Right hindlimb (tissue), 1 donor: ENCODE results near the gene CHRNA9.
"Not testable (repeated sequence)": the region's sequence is repeated elsewhere in the genome, so short reads cannot be mapped to it uniquely, and the experiment has no call there.

Source experiments
- DNase-seq: peaks from one replicate; pipeline ENCODE4 v3.0.0-alpha.2; 2018

Gene CHRNA9

DNA sequence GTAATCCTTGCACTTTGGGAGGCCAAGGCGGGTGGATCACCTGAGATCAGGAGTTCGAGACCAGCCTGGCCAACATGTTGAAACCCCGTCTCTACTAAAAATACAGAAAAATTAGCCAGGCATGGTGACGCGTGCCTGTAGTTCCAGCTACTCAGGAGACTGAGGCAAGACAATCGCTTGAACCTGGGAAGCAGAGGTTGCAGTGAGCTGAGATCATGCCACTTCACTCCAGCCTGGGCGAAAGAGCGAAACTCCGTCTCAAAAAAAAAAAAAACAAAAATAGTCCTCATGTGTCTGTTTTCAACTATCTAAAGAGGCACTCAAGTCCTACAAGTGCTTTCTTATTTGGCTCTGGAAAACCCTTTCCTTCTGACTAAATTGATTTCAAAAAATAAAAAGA is 57.1 kb downstream of the CHRNA9 start:
- DNase-seq, result not testable (repeated sequence)

DNA sequence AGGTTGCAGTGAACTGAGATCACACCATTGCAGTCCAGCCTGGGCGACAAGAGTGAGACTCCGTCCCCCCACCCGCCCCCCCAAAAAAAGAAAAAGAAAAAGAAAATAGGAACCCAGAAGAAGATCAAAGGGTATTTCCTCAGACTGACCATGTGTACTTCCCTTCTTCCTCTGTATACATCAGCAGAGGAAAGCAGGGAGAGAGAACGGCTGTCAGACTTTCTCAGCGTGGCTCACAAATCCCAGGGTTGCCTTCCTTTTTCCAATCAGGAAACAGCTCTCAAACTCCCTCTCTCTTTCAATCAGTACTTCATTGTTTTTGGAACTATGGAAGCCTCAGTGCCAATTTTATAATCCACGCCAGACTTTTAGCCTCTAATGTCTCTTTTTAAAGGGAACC is 59.1 kb downstream of the CHRNA9 start:
- no peak for DNase-seq

DNA sequence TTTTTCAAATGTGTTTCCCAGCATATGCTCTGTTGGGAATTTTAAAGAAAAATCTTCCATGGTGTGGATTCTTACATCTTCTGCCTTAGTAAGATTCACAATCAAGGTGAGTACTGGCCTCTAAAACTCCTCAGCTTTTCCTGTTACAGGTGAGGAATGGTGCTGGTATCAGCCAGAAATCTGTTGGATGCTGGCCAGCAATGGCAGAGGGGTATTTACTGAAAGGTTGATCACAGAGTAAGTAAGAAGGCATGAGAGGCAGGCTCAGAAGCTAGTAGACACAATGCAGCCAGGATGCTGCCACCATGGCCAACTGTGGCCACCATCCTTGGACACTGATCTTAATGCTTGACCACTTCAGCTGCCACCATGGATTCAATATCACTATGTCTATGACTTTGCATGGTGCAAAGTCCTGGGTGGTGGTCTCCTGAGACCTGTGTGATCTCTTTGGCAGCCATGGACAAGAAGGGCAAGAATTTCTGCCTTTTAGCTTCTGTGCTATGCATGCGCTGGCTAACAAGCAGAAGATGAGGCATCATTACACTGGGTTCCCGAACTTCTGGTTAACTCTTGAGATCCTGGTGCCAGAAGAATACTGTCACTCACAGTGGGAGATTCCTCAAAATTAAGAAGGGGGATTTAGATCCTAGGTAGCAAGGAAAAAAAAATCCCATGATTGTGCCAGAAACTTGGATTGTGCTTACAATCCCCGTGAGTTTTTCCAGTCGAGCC is 60.2 kb downstream of the CHRNA9 start:
- DNase-seq, result no peak

DNA sequence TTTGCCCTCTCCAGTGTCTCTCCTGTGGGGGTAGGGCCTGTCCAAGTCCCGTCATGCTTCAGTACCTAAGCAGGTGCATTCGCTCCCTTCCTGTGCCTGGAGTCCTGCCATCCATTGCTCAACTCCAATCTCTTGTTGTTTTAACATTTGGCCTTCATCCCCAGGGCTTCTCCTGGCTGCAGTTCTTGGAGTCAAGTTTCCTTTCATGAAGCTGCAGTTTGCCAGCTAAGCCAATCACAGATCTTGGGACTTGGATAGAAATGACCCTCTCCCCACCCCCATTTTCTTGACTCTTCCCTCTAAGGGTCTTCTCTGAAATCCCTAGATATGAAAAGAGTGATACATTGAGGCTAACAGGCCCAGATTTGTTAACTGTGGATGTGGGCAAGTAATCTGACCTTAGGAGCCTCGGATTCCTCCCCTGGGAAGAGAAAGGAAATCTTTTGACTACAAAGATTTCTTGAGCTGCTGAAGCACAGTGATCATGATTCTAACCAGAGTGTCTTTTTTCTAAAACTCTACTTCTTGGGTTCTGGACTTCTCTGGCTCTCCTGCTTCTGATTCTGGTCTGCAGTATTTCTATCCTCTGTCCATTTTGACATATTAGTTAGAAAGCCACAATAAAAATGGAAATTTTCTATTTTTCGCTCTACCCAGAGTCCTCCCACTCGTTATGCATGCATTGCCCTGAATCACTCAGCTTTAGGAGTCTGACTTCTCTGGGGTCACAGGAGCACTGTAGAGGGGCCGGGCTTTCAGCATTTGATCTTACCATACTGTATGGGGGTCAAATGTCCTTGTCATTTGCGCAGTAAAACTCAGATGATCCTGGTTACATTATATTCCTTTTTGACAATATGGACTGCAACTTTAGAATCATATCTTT is 61.0 kb downstream of the CHRNA9 start:
- peak; percentile 37 for DNase-seq

DNA sequence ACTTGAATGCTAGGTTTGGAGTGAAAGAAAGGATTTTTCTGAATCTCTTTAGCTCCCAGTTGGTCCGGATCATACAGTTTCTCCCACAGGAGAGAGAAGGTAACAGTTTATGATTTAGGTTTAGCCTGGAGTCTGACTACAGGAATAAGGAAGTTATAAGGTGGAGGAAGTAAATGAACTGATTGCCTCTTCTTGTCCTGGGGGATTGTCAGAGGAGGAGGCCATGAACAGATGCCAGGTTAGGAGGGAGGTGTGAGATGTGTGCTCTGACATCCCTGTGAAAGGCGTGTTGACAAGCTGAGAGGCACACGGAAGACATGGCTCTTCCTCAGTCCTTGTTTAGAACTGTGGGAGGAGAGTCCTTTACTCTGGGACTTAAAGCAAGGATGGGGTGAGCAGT is 64.4 kb downstream of the CHRNA9 start:
- DNase-seq, result no peak

DNA sequence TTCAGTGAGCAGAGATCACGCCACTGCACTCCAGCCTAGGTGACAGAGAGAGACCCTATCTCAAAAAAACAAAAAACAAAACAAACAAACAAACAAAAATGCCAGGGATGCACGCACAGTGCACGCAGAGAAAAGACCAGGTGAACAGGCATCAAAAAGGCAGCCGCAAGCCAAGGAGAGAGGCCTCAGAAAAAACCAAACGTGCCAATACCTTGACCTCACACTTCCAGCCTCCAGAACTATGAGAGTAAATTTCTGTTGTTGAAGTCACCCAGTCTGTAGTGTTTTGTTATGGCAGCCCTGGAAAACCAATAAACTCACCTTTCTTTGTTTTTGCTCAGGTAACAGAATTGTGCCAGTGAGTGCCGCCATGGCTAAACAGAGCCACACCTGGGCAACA is 66.0 kb downstream of the CHRNA9 start:
- DNase-seq, result no peak

DNA sequence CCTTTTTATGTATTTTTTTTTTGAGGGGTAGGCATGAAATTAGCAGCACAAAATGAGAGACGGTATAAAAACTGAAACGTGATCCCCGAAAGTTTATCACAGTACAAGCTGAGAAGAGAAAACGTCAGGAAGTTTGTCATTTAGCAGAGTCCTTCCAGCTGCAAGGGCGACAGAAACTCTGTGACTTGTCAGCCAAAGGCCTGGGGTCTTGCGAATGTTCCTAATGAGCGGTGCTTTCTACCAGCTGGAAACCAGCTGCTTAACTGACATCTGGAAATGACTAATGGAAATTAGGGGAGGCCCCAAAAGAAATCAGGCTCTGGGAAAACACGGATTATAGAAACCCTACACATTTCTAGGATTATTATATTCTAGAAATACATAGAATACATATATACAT is 66.5 kb downstream of the CHRNA9 start:
- no peak for DNase-seq

DNA sequence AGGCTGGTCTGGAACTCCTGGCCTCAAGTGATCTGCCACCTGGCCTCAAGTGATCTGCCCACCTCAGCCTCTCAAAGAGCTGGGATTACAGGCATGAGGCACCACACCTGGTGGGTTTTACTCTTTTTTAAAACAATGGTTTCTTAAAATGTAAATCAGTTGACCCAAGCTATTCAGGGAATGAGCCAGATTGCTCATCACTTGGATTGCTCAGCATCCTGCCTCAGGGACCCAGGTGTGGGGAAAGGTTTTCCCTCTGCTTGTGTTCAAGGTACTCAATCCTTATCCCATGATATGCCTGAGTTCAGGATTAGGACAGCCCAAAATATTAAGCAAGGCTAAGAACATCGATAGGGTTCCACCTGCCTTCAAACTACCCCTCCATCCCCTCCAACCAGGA is 67.4 kb downstream of the CHRNA9 start:
- no peak for DNase-seq

DNA sequence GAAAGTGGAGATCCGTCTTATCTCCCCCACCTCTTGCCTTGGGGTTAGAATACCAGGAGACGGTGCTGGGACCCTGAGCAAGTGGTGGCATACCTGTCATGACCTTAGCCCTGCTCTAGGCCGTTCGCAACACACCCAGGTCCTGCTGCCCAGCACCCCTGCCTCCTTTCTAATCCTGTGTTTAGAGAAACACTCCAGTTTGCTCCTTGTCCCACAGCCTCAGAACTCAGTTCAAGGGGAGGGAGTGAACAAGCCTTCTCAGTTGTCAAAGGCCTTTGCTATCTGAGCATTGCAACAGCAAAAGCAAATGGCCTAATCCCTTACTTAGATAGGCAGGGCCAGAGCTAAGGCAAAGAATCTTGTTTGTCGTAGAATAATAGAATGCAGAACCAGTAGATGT is 67.9 kb downstream of the CHRNA9 start:
- no peak for DNase-seq
